HG03520 (cell line): ENCODE data around the gene ADH7.
"Not testable (repeated sequence)": the region's sequence is repeated elsewhere in the genome, so short reads cannot be mapped to it uniquely, and the experiment has no call there.

Source experiments
- ATAC-seq: cut with Tn5 transposase; IDR thresholded peaks from one replicate; pipeline ENCODE4 v1.9.1; 2021; ENCODE audit warnings: mild to moderate bottlenecking, moderate library complexity; ENCODE audit not compliant: unreplicated experiment

The ADH7 gene

DNA sequence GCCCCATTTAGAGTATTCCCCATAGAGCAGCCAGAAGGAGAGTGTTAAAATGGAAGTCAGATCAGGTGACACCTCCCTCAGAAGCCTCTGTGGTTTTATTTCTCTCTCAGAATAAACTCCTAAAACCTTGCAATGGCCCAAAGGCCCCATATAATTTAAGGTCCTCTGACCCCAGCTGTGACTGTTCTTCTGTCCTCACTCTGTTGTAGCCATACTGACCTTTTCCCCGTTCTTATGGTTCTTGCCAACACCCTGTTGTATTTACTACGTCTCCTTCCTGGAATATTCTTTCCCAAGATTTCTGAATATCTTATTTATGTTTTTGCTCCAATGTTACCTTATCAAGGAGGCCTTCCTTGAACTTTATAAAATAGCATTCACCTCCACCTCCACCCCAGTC lies 18.0 kb downstream of the ADH7 start:
- ATAC-seq = no peak

DNA sequence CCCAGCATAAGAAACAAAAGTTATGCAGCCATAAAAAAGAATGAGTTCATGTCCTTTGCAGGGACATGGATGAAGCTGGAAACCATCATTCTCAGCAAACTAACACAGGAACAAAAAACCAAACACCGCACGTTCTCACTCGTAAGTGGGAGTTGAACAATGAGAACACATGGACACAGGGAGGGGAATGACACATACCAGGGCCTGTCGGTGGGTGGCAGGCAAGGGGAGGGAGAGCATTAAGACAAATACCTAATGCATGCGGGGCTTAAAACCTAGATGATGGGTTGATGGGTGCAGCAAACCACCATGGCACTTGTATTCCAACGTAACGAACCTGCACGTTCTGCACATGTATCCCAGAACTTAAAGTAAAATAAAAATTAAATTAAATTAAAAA lies 19.4 kb downstream of the ADH7 start:
- ATAC-seq = not testable (repeated sequence)

DNA sequence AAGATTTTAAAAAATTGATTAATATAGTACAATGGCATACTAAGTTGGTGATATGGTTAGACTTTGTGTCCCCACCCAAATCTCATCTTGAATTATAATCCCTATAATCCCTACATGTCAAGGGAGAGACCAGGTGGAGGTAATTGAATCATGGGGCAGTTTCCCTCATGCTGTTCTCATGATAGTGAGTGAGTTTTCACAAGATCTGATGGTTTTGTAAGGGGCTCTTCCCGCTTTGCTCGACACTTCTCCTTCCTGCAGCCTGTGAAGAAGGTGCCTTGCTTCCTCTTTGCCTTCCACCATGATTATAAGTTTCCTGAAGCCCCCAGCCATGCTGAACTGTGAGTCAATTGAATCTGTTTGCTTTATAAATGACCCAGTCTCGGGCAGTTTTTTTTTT lies 20.2 kb downstream of the ADH7 start:
- ATAC-seq = not testable (repeated sequence)

DNA sequence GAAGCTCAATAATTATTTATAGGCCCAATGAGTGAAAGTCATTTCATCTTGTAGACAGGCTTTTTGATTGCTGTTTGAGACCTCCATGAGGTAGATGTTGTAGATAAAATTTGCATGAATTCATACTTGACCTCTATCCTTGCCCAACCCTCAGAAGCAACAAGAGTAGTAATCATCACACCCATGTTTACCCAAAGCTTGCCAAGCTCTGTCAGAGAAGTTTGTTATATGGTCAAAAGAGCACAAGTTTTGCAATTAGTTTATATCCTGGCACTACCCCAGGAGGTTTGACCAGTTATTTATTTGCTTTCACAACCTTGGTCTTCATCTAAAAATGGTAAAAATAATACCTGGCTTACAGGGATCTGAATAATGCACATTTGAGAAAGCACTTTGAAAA lies 20.7 kb downstream of the ADH7 start:
- ATAC-seq = no peak

DNA sequence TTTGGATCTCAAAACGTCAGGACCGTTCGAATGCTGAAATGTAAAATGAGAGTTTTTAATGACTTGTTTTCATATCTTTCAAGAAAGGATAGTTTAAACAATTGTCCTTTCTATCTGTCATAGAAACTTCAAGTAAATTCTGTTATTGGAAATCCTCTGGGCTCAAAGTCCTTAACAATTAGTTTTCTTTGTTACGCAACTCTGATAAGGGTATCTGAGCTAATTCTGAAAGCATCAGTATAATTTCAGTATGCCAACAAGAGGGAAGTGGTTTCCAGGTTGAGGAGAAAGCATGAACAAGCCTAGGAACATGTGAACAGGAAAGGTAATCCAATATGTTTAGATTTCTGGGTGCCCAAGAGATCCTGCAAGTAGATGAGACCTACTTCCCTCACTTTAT lies 22.0 kb downstream of the ADH7 start:
- ATAC-seq = no peak

DNA sequence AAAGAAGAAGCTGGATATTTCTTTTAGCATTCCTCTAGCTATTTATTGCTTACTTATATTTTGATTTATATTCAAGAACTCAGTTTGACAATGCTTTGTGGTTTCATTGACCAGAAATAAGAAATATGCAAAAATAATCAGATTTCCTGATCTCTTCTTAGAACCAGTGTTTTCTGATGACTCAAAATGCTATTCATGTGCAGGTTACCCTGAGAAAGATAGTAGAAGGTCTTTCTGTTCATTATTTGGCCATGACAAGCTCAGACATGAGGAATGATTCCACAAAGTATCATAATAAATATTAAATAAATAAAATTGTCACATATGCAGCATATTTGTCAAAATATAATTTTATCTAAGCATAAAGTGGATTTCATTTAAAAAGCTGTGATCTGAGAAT lies 24.1 kb downstream of the ADH7 start:
- no peak for ATAC-seq

DNA sequence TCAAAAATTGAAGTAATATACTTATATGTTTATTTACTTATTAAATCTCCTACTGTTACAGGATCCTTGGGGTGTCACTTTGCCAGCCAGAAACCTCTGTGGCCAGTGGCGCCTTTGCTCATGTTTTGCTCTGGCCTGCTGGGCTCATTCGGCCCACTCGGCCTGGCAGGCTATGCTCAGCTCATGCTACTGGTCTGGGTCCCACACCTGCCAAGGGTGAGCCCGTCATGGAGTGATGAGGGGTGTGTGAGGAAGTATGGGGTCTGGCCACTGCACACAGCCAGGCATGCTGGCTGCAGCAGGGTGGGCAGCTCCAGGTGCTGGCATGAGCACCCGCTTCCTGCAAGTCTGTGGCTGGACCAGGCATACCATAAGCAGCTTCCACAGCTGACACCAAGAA lies 25.1 kb downstream of the ADH7 start:
- no peak for ATAC-seq

DNA sequence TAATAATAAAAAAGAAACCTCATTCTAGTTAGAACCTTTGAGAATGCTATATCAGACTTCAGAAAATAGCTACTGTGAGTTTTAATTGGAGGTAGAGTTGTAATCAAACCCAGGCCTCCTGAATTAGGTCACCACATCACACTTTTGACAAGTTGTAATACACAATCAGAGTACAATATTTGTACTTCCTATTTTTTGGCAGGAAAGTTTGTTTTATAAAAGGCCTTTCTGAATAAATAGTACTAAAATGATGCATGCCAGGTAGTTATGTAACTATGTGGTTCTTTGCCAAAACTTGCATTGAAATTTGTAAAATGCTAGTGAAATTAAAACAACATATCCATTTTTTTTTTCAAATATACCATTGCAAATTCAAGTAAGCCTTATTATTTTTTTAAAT lies 26.8 kb downstream of the ADH7 start:
- ATAC-seq = no peak

DNA sequence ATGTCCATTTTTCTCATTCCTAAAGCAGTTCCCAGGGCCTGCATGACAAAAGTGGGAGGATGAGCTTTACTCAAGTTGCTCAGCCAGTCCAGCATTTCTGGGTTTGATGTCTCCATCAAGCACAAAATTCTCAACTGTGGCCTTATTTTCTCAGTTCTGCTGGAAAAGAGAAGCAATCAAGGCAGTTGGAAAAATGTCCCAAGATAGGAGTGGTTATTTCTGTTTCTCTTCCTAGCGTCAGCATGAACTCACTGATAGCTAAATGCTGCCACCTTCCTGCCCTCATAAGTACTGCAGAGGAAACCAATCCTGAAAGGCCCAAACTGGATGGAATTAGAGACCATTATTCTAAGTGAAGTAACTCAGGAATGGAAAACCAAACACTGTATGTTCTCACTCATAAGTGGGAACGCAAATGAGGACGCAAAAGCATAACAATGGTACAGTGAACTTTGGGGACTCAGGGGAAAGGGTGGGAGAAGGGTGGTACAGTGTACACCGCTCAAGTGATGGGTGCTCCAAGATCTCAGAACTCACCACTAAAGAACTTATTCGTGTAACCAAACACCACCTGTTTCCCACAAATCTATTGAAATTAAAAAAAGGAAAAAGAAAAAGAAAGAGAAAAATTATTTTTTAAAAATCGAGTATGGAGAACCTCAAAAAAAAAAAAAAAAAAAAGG lies 29.6 kb downstream of the ADH7 start:
- no peak for ATAC-seq

DNA sequence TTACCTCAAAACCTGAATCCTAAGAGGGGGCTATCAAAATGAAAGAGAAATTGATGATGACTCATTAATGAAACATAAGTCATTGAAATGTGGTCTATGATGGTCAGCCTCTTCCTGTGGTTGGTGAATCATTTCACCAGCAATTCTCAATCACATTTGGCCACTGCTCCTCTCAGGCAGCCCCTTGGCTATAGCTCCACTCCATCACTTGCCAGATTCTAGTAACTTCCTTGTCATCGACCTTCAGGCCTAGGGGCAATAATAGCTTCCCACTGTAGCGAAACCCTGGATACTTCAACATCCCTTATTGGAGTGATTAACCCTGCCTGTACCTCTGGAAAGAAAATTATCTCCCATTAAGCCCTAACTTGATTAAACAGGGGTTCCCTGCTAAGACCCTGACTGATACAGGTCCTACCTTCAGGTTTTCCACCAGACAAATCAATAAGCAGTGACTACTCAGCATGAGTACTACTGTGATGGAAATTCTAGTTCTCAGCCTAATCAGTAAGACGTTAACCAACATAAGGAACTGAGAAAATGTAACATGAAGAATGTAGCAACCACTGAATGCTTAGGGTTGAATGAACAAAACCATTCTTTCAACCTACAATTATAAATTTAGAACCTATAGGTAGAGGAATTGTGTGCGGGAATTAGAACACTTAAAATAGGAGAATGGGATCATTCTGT lies 30.4 kb downstream of the ADH7 start:
- peak; percentile 85 for ATAC-seq

DNA sequence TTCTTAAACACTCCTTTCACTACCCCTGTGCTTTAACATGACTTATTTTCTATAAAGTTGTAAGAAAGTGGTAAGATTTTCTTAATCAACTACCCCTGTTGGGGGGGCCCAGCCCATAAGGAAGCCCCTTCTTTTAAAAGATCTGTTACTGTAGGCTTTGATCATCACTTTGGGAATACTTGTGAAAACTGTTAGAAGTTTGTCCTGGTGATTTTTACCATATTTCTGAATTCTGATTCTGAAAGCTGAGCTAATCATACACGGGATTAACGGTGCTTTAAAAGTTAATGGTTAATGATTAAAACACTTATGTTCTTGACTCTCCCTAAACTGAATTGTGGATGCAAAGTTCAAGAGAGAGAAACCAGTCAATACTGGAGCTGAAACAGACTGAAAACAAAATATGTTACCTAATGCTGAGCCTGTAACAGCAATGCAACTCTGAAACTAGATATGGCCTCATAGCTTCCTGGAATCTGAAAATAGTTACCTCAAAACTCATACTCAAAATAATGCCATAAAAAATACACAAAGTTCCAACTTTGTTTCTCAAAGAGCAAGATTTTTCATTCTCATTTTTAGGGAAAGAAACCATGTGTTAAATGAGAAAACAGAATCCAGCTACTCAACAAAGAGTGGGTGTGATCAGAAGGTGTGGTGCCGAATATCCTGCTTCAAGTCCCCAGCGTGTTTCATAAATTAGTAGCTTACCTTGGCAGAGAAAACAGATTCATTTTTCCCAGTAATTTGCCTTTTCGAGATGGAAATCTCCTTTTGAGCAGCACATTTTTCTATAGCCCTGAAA lies 31.6 kb downstream of the ADH7 start:
- peak; percentile 81 for ATAC-seq

DNA sequence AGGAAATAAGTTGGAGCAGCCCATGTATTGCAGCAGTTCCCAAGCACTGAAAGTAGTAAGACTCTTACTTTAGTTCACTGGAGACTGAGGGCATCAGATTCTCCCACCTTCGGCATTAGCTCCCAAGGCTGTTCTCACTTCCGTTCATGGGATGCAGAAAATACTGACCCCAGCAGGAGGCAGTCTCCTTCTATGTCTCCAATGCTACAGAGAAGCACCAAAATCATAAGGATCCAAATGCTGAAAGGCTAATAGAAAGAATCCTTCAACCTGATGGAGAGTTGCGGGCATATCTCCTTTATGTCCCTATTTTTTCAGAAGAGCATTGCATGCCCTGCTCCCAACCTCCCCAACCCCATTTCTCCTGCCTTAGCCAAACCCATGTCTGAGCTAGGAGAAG lies 32.4 kb downstream of the ADH7 start:
- ATAC-seq = no peak

DNA sequence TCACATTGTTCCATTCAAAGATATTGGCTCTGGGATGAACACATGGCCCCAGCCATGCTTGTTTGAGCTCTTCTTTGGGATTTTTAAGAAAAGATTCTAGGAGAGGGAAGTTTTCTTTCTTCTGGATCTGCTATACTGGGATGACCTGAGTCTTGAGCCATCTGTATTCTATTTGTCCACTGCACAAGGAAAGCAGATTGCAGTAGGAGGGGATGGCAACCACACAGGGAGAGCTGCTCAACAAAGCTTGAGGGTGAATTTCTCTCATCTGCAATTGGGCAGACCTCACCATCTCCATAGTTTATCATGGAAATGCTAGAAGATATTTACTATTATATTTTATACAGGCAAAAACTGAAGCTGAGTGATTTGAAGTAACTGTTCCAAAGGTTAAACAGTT lies 34.3 kb downstream of the ADH7 start:
- no peak for ATAC-seq

DNA sequence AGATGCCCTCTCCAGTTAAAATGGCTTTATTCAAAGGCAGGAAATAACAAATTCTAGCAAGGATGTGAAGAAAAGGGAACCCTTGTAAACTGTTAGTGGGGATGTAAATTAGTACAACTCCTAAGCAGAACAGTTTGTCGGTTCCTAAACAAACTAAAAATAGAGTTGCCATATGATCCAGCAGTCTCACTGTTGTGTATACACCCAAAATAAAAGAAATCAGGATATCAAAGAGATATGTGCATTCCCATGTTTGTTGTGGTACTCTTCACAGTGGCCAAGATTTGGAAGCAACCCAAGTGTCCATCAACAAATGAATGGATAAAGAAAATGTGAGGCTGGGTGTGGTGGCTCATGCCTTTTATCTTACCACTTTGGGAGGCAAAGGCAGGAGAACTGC lies 36.1 kb downstream of the ADH7 start:
- ATAC-seq = no peak

DNA sequence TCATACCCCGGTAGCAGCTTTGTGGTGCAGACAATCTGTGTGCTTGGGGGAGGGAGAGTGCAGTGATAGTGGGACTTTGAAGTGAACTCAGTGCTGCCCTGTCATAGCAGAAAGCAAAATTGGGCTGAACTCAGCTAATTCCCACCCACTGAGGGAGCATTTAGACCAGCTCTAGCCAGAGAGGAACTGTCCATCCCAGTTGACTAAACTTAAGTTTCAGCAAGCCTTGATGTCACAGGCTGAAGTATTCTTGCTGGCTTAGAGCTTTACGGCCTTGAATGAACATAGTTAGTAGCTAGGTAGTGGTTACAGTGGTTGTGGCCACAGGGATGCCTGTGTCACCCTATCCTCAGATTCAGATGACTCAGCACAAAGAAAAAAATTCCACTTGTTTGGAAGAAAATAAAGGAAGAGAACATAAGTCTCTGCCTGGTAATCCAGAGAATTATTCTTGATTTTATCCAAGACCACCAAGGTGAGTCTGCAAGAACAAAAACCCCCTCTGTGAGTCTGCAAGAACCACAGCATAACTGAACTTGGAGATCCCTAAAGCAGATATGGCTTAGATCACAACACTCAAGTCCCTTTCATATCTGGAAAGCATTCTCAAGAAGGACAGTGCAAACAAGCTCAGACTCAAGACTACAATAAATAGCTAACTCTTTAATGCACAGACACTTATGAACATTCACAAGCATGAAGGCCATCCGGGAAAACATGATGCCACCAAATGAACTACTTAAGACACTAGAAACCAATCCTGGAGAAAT lies 39.4 kb downstream of the ADH7 start:
- ATAC-seq = no peak

DNA sequence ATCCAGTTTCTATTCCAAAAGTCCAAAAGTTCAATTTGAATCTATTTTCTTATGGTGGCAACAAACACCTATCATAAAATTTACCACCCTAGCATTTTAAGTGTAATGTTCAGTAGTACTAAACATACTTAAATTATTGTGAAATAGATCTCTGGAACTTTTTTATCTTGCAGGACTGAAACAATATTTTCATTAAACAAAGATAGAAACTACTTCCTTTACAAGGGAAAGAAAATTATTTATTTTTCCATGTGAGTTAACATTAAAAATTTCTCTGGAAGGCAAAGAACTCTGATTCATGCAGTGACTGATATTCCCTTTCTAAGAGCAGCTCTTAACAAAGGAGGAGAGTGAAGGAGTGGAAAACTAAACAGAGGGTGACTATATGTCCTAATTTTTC lies 40.2 kb downstream of the ADH7 start:
- ATAC-seq = no peak

DNA sequence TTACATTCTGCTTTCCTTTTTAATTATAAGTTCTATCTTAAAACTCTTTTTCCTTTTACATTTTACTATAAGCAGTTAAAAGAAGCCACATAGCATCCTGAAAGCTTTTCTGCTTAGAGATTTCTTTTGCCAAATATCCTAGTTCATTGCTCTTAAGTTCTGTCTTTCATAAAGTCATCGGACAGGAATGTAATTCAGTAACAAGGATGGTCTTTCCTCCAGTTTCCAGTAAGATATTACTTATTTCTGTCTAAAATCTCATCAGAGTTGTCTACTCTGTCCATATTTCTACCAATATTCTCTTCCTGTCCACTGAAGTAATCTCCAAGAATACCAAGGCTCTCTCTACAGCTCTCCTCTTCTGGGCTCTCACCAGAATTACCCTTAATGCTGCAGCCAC lies 45.1 kb downstream of the ADH7 start:
- ATAC-seq = no peak

DNA sequence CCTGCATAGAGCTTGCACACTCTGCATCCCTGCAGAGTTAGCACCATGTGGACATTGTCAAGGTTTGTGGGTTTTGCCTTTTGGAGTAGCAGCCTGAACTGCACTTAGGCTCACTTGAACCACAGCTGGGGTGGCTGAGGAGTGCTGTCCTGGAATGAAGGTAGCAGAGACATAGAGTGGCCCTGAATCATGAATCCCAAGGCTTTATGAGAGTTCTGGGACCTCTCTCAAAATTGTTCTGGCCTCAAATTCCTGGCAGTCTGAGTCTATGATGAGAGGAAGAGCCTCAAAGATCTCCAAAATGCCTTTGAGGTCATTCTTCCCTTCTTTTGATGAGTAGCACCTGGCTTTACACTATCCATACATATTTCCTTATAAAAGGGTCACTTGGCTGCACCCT lies 45.5 kb downstream of the ADH7 start:
- no peak for ATAC-seq

DNA sequence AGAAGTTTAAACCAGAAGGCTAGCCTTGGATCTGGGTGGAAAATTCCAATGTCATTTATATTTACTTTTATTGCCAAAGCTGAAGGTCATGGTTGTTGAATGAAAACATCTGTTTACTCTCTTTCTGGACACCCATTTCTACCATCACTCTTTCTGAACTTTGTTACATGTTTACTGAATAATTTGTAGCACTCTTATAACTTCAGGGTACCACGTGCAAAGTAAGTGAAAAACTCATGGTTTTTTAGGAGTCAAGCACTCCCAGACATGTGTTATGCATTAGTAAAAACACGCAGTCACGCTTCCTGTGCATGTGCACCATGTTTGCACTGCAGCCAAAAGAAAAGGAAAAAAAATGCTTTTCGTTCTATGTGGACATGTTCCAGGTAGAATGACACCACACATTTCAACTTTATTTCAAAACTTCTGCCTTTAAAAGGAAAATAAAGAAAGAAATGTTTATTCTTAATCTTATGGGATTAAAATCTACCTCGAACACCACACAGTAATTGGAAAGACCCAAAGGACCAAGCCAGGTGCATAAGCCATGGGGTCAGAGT lies 51.2 kb downstream of the ADH7 start:
- no peak for ATAC-seq

DNA sequence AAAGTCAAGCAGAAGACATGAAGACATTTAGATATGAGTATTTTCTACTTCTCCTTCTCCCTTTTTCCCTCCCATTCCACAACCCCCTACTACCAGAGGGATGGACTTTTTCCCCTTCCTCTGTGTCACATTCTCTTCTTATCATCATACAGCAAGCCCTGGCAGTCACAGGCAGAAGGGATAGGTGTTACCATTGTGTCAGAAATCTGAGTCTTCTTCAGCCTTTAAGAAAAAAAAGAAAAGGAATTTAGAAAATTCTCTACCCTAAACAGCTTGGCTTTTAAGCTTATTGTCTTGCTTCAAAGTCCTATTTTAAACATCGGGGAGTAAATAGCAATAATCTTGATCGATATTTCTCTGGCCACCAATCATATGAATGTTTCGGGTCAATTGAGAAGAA lies 51.7 kb downstream of the ADH7 start:
- ATAC-seq = no peak

DNA sequence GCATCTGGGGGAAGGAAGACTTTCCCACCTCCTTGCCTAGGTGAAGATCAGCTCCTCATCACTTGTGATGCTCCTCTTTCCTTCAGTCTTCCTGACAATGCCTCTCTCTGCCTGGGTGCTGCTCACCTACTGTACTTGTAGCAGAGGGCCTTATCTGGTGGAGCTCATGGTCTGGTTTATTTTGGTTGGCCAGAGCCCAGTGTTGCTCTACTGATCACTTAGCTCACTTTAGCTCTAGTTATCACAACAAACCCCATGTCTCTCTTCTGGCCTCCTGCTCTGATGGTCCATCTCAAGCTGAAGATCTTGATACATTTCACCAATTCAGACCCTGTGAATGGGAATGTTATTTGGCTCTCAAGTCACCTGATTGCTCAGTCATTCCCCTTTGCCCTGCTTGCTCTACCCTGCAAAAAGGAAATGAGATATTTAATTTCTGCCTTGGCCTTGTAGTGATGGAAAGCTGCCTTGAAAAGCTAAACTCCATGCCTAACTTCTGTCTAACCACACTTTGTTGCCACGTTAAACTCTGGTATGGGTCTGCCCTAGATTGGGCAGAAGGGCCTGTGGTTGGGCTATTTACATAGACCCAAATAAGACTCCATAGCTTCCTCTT lies 52.3 kb downstream of the ADH7 start:
- no peak for ATAC-seq
